H9 (cell line): Measurements from ENCODE around the gene DPH3. TPM values are rescaled to one million over a fixed set of nuclear protein-coding genes. Genes with fewer than 3 reads are reported as not detected.

ENCODE experiments used
- DNase-seq: peaks from one replicate; pipeline ENCODE4 v3.0.0-alpha.2; 2017
- H2AFZ ChIP-seq: one replicate; pipeline ENCODE4 v1.6.1; 2013; ENCODE audit warnings: mild to moderate bottlenecking, low read length, control low read depth, moderate library complexity
- H2AK5ac ChIP-seq: 2 replicates; pipeline ENCODE4 v1.6.1; 2013; ENCODE audit warnings: low read length, control low read depth, mixed read lengths; ENCODE audit not compliant: insufficient read length
- H2BK120ac ChIP-seq: one replicate; pipeline ENCODE4 v1.6.1; 2013; ENCODE audit warnings: low read depth, mild to moderate bottlenecking, low read length, control low read depth, inconsistent platforms; ENCODE audit not compliant: poor library complexity, severe bottlenecking
- H2BK12ac ChIP-seq: 2 replicates; pipeline ENCODE4 v1.6.1; 2013; ENCODE audit warnings: low read length, control low read depth, mixed read lengths, low read depth; ENCODE audit not compliant: insufficient read length
- H2BK15ac ChIP-seq: 2 replicates; pipeline ENCODE4 v1.6.1; 2013; ENCODE audit warnings: low read depth, low read length, control low read depth
- H2BK20ac ChIP-seq: one replicate; pipeline ENCODE4 v1.6.1; 2013; ENCODE audit warnings: low read depth, mild to moderate bottlenecking, low read length, control low read depth, inconsistent platforms; ENCODE audit not compliant: poor library complexity, severe bottlenecking
- H2BK5ac ChIP-seq: 2 replicates; pipeline ENCODE4 v1.6.1; 2013; ENCODE audit warnings: low read length, control low read depth, mixed read lengths; ENCODE audit not compliant: insufficient read length
- H3K14ac ChIP-seq: 2 replicates; pipeline ENCODE4 v1.6.1; 2013; ENCODE audit warnings: low read length, control low read depth; ENCODE audit not compliant: insufficient read depth
- H3K18ac ChIP-seq: 2 replicates; pipeline ENCODE4 v1.6.1; 2013; ENCODE audit warnings: low read depth, mild to moderate bottlenecking, mixed read lengths, low read length, control low read depth; ENCODE audit not compliant: insufficient read length
- H3K23ac ChIP-seq: 2 replicates; pipeline ENCODE4 v1.6.1; 2013; ENCODE audit warnings: low read length, control low read depth, mixed read lengths, low read depth; ENCODE audit not compliant: insufficient read length
- H3K23me2 ChIP-seq: 2 replicates; pipeline ENCODE4 v1.6.1; 2013; ENCODE audit warnings: low read depth, mild to moderate bottlenecking, mixed read lengths, low read length, control low read depth; ENCODE audit not compliant: insufficient read length, poor library complexity, severe bottlenecking
- H3K27ac ChIP-seq: 2 replicates; pipeline ENCODE4 v1.5.1; 2013; ENCODE audit warnings: low read length, control low read depth, mixed read lengths, low read depth; ENCODE audit not compliant: insufficient read length
- H3K27me3 ChIP-seq: 2 replicates; pipeline ENCODE4 v1.6.1; 2013; ENCODE audit warnings: low read length, control low read depth, inconsistent platforms; ENCODE audit not compliant: insufficient read depth
- H3K4ac ChIP-seq: 2 replicates; pipeline ENCODE4 v1.6.1; 2013; ENCODE audit warnings: low read depth, mild to moderate bottlenecking, control low read depth, inconsistent platforms, low read length, moderate library complexity
- H3K4me1 ChIP-seq: 2 replicates; pipeline ENCODE4 v1.6.1; 2013; ENCODE audit warnings: low read length, control low read depth, inconsistent platforms; ENCODE audit not compliant: insufficient read depth
- H3K4me2 ChIP-seq: 2 replicates; pipeline ENCODE4 v1.6.1; 2013; ENCODE audit warnings: low read length, control low read depth, mixed read lengths; ENCODE audit not compliant: insufficient read length, insufficient read depth
- H3K56ac ChIP-seq: 2 replicates; pipeline ENCODE4 v1.6.1; 2013; ENCODE audit warnings: low read depth, mild to moderate bottlenecking, mixed read lengths, low read length, control low read depth; ENCODE audit not compliant: insufficient read length
- H3K79me1 ChIP-seq: 2 replicates; pipeline ENCODE4 v1.6.1; 2013; ENCODE audit warnings: low read depth, mild to moderate bottlenecking, moderate library complexity, low read length, control low read depth, inconsistent platforms; ENCODE audit not compliant: insufficient read depth, poor library complexity, severe bottlenecking
- H3K79me2 ChIP-seq: 2 replicates; pipeline ENCODE4 v1.6.1; 2013; ENCODE audit warnings: low read length, control low read depth, inconsistent platforms; ENCODE audit not compliant: insufficient read depth
- H3K9ac ChIP-seq: 2 replicates; pipeline ENCODE4 v1.6.1; 2013; ENCODE audit warnings: low read length, control low read depth, mixed read lengths; ENCODE audit not compliant: insufficient read length; ENCODE audit errors: extremely low read depth
- H3K9me3 ChIP-seq: one replicate; pipeline ENCODE4 v1.6.1; 2013; ENCODE audit warnings: low read depth, low read length, inconsistent platforms; ENCODE audit not compliant: control insufficient read depth
- H3T11ph ChIP-seq: one replicate; pipeline ENCODE4 v1.6.1; 2013; ENCODE audit warnings: mild to moderate bottlenecking, low read length, control low read depth, inconsistent platforms
- H4K20me1 ChIP-seq: one replicate; pipeline ENCODE4 v1.6.1; 2013; ENCODE audit not compliant: control insufficient read depth, insufficient read length, insufficient read depth
- H4K5ac ChIP-seq: 2 replicates; pipeline ENCODE4 v1.6.1; 2013; ENCODE audit warnings: low read depth, mild to moderate bottlenecking, mixed read lengths, low read length, control low read depth; ENCODE audit not compliant: insufficient read length
- H4K8ac ChIP-seq: replicated peaks from 2 replicates; pipeline ENCODE4 v1.6.1; 2013; ENCODE audit warnings: low read length, control low read depth, mixed read lengths, low read depth; ENCODE audit not compliant: insufficient read length
- H4K91ac ChIP-seq: 2 replicates; pipeline ENCODE4 v1.6.1; 2013; ENCODE audit warnings: low read depth, mild to moderate bottlenecking, moderate library complexity, mixed read lengths, low read length, control low read depth; ENCODE audit not compliant: insufficient read length
- H3K27ac Mint-ChIP-seq, 3 experiments: 2 replicates in 2 of 3; 3 replicates in 1 of 3; pipeline ENCODE4 v1.8.0; 2020 to 2021; ENCODE audit warnings: mixed read lengths in 3 of 3, mild to moderate bottlenecking in 1 of 3, moderate library complexity in 1 of 3
- H3K27me3 Mint-ChIP-seq: 2 replicates; pipeline ENCODE4 v1.8.0; 2021; ENCODE audit warnings: low read depth, mild to moderate bottlenecking, moderate library complexity, mixed read lengths
- H3K36me3 Mint-ChIP-seq, 3 experiments: 2 replicates in 2 of 3; 3 replicates in 1 of 3; pipeline ENCODE4 v1.8.0; 2020 to 2021; ENCODE audit warnings: low read depth in 3 of 3, mixed read lengths in 3 of 3; ENCODE audit not compliant: insufficient read depth in 1 of 3
- H3K4me1 Mint-ChIP-seq, 2 experiments: 2 replicates each; pipeline ENCODE4 v1.8.0; 2020; ENCODE audit warnings: mixed read lengths in 2 of 2
- H3K4me3 Mint-ChIP-seq, 2 experiments: 2 replicates in 1 of 2; 3 replicates in 1 of 2; pipeline ENCODE4 v1.8.0; 2020 to 2021; ENCODE audit warnings: mild to moderate bottlenecking in 2 of 2, mixed read lengths in 2 of 2, moderate library complexity in 1 of 2
- H3K9me3 Mint-ChIP-seq, 2 experiments: 2 replicates in 1 of 2; 3 replicates in 1 of 2; pipeline ENCODE4 v1.8.0; 2020; ENCODE audit warnings: mild to moderate bottlenecking in 2 of 2, mixed read lengths in 2 of 2, moderate library complexity in 1 of 2
- WGBS: extraction: QIAGEN DNeasy Blood & Tissue Kit; methylation state at CpG from one replicate; pipeline ENCODE4 v1.1.7; 2013; ENCODE audit warnings: missing lambda C conversion rate, low lambda C conversion rate, mixed read lengths; ENCODE audit not compliant: insufficient read length; ENCODE audit errors: extremely low coverage; 5-methylcytosine and 5-hydroxymethylcytosine counted together
- total RNA-seq: library from RNA; stranded (reverse); gene quantifications from 2 replicates; pipeline ENCODE4 v1.2.1, GENCODE V29; 2021
- TF ChIP-seq, protein P1 (sequence below): fragments of 200-600 bp; sonication (generic); conservative IDR thresholded peaks from 3 replicates; pipeline ENCODE4 v1.8.0; 2021; ENCODE audit warnings: antibody characterized with exemption, mild to moderate bottlenecking

DPH3 gene
- total RNA-seq, 1 experiment from 2014 or later = 36.2 TPM

DNA sequence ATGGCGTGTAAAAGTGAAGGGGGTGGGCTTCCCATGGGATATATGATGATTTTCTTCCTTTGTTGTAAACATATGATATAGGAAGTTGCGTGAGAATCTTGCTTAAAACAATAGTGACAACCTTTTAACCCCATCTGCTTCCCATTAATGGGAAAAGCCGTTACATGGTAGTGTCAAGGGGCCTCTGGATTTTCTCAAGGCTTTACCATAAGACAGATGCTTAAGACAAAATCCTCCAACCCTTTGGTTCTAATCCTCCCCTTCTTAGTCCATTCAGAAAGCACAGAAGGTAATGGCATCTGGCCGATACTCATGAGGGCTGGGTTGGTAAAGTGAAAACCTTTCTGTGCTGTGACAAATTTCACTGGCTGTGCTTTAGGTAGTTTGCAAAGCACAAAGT, 25.0 kb downstream of the DPH3 start:
- no CpG with 5 or more reads among the region's 4 CpGs for WGBS
- Histone ChIP-seq H2BK20ac (no peak overlapping the region), H3K4ac (no peak overlapping the region), H3K56ac (no peak overlapping the region), H3T11ph (no peak overlapping the region), H4K91ac (no peak overlapping the region), H3K27ac (no peak overlapping the region), H2BK120ac (no peak overlapping the region), H3K9me3 (no peaks in the 10 kb centered on the region), H3K4me1 (no peaks in the 10 kb centered on the region), H2AK5ac (no peak overlapping the region), H3K79me1 (no peaks in the 10 kb centered on the region), H2AFZ (no peak overlapping the region), H4K5ac (no peak overlapping the region), H3K14ac (no peak overlapping the region), H2BK12ac (no peak overlapping the region), H3K79me2 (0 out of 2 replicates have a peak, but pooled peaks cover 2% of the 10 kb centered on the region), H2BK5ac (no peak overlapping the region), H3K4me2 (no peak overlapping the region), H3K27me3 (no peaks in the 10 kb centered on the region), H4K8ac (no peak overlapping the region), H3K23ac (no peak overlapping the region), H3K23me2 (no peaks in the 10 kb centered on the region), H3K18ac (no peak overlapping the region), H2BK15ac (no peak overlapping the region), H3K9ac (no peak overlapping the region), H4K20me1 (no peaks in the 10 kb centered on the region)
- H3K4me3 Mint-ChIP-seq = no peak overlapping the region
- TF ChIP-seq, protein P1, sequence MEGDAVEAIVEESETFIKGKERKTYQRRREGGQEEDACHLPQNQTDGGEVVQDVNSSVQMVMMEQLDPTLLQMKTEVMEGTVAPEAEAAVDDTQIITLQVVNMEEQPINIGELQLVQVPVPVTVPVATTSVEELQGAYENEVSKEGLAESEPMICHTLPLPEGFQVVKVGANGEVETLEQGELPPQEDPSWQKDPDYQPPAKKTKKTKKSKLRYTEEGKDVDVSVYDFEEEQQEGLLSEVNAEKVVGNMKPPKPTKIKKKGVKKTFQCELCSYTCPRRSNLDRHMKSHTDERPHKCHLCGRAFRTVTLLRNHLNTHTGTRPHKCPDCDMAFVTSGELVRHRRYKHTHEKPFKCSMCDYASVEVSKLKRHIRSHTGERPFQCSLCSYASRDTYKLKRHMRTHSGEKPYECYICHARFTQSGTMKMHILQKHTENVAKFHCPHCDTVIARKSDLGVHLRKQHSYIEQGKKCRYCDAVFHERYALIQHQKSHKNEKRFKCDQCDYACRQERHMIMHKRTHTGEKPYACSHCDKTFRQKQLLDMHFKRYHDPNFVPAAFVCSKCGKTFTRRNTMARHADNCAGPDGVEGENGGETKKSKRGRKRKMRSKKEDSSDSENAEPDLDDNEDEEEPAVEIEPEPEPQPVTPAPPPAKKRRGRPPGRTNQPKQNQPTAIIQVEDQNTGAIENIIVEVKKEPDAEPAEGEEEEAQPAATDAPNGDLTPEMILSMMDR = no peak
- H3K36me3 Mint-ChIP-seq = no peaks in the 10 kb centered on the region
- peaks cover 4% of the 10 kb centered on the region for H3K27me3 Mint-ChIP-seq
- H3K4me1 Mint-ChIP-seq = no peaks in the 10 kb centered on the region
- no peak overlapping the region for H3K27ac Mint-ChIP-seq
- no peak for DNase-seq
- no peaks in the 10 kb centered on the region for H3K9me3 Mint-ChIP-seq
